Measurements from ENCODE around the gene CYBRD1. TPM values are rescaled to one million over a fixed set of nuclear protein-coding genes. Genes with fewer than 3 reads are reported as not detected.
"Not testable (repeated sequence)": the region's sequence is repeated elsewhere in the genome, so short reads cannot be mapped to it uniquely, and the experiment has no call there.

Gene CYBRD1
- total and polyA plus RNA-seq, 12 donors, result 17.6 to 346 (median 217) TPM

DNA sequence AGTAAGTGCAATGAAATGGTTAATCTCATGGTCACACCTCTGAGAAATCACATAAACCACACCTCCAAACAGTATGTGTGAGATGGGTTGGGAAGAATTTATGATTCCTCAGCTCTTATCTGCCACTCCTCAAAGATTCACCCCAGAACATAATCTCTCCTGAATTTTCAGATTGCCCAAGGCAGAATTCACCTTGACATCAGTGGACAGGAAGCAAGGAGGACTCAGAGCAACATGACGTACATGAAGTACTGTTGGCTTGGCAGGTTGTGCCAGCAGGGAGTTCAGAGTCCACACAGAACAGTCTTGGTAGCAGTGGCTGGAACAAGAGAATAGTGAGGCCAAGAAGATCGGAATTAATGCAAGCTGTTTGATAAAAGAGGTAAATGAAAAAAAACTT lies 31.7 kb upstream of the CYBRD1 start:
- peak in 3 of 7 donors; percentile 24 to 50 (median 35) for DNase-seq
- H3K4me1 ChIP-seq (replicated peaks in 1 of 2), result peaks cover 0 to 4% of the 10 kb centered on the region in 2 donors
- H3K9me3 ChIP-seq (replicated peaks in 1 of 3), result no peaks in the 10 kb centered on the region
- no peaks in the 10 kb centered on the region for H3K27me3 ChIP-seq
- H3K4me3 ChIP-seq, result no peak overlapping the region
- 72 to 81% (median 75%) methylated on average over 2 of the region's 2 CpGs for WGBS, 4 donors
- intact Hi-C loops (cut with DNase I), result no loop called here
- H3K36me3 ChIP-seq (replicated peaks in 1 of 2), result no peaks in the 10 kb centered on the region
- TF ChIP-seq, protein P1, sequence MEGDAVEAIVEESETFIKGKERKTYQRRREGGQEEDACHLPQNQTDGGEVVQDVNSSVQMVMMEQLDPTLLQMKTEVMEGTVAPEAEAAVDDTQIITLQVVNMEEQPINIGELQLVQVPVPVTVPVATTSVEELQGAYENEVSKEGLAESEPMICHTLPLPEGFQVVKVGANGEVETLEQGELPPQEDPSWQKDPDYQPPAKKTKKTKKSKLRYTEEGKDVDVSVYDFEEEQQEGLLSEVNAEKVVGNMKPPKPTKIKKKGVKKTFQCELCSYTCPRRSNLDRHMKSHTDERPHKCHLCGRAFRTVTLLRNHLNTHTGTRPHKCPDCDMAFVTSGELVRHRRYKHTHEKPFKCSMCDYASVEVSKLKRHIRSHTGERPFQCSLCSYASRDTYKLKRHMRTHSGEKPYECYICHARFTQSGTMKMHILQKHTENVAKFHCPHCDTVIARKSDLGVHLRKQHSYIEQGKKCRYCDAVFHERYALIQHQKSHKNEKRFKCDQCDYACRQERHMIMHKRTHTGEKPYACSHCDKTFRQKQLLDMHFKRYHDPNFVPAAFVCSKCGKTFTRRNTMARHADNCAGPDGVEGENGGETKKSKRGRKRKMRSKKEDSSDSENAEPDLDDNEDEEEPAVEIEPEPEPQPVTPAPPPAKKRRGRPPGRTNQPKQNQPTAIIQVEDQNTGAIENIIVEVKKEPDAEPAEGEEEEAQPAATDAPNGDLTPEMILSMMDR (IDR thresholded peaks at IDR 0.05), result no peak
- TF ChIP-seq POLR2A (IDR thresholded peaks at IDR 0.05), result no peak
- no peak overlapping the region for H3K27ac ChIP-seq

DNA sequence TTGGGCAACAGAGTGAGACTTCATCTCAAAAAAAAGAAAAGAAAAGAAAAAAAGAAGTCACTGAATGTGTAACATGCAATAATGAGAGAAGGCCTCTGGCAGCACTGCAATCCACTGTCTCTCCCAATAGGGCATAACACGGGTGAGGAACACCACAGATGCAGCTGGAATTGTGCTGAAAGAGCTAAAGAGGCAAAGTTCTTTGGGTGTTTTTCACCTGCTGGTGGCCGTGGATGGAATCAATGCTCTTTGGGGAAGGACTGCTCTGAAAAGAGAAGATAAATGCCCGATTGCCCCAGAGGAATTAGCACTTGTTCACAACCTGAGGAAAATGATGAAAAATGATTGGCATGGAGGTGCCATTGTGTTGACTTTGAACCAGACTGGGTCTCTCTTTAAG lies 31.0 kb upstream of the CYBRD1 start:
- intact Hi-C loops (cut with DNase I), result no loop called here
- H3K4me3 ChIP-seq, result no peak overlapping the region
- no peak for TF ChIP-seq POLR2A (IDR thresholded peaks at IDR 0.05)
- TF ChIP-seq, protein P1 (IDR thresholded peaks at IDR 0.05), result peak in 1 of 6 experiments; percentile 5
- H3K27ac ChIP-seq, result no peak overlapping the region
- DNase-seq, result no peak
- no peaks in the 10 kb centered on the region for H3K27me3 ChIP-seq
- H3K4me1 ChIP-seq (replicated peaks in 1 of 2), result peaks cover 0 to 4% of the 10 kb centered on the region in 2 donors
- H3K9me3 ChIP-seq (replicated peaks in 1 of 3), result no peaks in the 10 kb centered on the region
- no peaks in the 10 kb centered on the region for H3K36me3 ChIP-seq (replicated peaks in 1 of 2)
- 81 to 97% (median 93%) methylated on average over 3 of the region's 3 CpGs for WGBS, 4 donors

DNA sequence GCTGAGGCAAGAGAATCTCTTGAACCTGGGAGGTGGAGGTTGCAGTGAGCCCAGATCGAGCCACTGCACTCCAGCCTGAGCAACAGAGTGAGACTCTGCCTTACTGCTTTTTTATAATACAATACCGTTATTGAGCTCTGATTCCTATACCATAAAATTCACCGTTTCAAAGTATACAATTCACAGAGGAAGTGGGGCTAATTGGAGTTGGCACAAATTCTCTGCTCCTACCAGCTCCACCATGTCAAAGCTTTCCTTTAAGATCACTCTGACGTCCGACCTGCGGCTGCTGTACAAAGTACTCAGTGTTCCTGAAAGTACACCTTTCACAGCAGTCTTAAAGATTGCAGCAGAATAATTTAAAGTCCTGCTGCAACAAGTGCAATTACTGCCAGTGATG lies 29.6 kb upstream of the CYBRD1 start:
- Histone ChIP-seq H3K4me3 (no peak overlapping the region), H3K27me3 (no peaks in the 10 kb centered on the region)
- 84 to 93% (median 86%) methylated on average over 6 of the region's 6 CpGs for WGBS, 4 donors

DNA sequence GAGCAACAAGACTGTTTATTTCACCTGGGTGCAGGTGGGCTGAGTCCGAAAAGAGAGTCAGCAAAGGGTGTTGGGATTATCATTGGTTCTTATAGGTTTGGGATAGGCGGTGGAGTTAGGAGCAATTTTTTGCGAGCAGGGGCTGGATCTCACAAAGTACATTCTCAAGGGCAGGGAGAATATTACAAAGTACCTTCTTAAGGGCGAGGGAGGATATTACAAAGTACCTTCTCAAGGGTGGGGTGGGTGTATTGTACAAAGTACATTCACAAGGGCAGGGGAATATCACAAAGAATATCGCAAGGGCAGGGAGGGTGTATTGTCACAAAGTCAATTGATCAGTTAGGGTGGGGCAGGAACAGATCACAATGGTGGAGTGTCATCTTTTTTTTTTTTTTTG lies 24.6 kb upstream of the CYBRD1 start:
- H3K27ac ChIP-seq; intact Hi-C loops (cut with DNase I); H3K4me3 ChIP-seq; H3K9me3 ChIP-seq (replicated peaks in 1 of 3); DNase-seq; H3K36me3 ChIP-seq (replicated peaks in 1 of 2); H3K4me1 ChIP-seq (replicated peaks in 1 of 2); H3K27me3 ChIP-seq: not testable (repeated sequence)
- WGBS, 4 donors, result 85 to 98% (median 92%) methylated on average over 5 of the region's 5 CpGs

More for the DNA sequence above, 29.6 kb upstream of the CYBRD1 start:
- intact Hi-C loops (cut with DNase I), result no loop called here
- TF ChIP-seq POLR2A (IDR thresholded peaks at IDR 0.05), result no peak
- TF ChIP-seq, protein P1 (IDR thresholded peaks at IDR 0.05), result no peak
- H3K27ac ChIP-seq, result no peak overlapping the region
- H3K9me3 ChIP-seq (replicated peaks in 1 of 3), result no peaks in the 10 kb centered on the region
- H3K36me3 ChIP-seq (replicated peaks in 1 of 2), result no peaks in the 10 kb centered on the region
- DNase-seq, result no peak
- peaks cover 0 to 4% of the 10 kb centered on the region in 2 donors for H3K4me1 ChIP-seq (replicated peaks in 1 of 2)

DNA sequence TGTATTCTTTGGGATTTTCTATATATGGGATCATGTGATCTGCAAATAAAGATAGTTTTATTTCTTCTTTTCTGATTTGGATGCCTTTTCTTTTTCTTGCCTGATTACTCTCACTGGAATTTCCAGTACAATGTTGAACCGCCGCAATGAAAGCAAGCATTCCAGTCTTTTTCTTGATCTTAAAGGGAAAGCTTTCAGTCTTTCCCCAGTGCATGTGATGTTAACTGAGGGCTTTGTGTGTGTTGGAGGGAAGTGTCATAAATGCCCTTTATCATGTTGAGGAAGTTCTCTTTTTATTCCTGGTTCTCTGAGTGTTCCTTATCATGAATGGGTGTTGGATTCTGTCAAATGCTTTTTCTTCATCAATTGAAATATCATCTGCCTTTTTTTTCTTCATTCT lies 16.9 kb upstream of the CYBRD1 start:
- H3K27me3 ChIP-seq, result no peaks in the 10 kb centered on the region
- 29 to 41% (median 38%) methylated on average over 2 of the region's 2 CpGs for WGBS, 4 donors
- H3K27ac ChIP-seq, result no peak overlapping the region
- no peaks in the 10 kb centered on the region for H3K4me1 ChIP-seq (replicated peaks in 1 of 2)
- DNase-seq, result no peak
- TF ChIP-seq POLR2A (IDR thresholded peaks at IDR 0.05), result no peak
- TF ChIP-seq, protein P1 (IDR thresholded peaks at IDR 0.05), result no peak
- intact Hi-C loops (cut with DNase I), result no loop called here
- H3K36me3 ChIP-seq (replicated peaks in 1 of 2), result no peaks in the 10 kb centered on the region
- no peaks in the 10 kb centered on the region for H3K9me3 ChIP-seq (replicated peaks in 1 of 3)
- no peak overlapping the region for H3K4me3 ChIP-seq
